ENCODE measurements around the gene TSPAN14. TPM values are rescaled to one million over a fixed set of nuclear protein-coding genes. Genes with fewer than 3 reads are reported as not detected.

Gene TSPAN14
- polyA plus RNA-seq, 3 donors = 123 to 160 (median 146) TPM

DNA sequence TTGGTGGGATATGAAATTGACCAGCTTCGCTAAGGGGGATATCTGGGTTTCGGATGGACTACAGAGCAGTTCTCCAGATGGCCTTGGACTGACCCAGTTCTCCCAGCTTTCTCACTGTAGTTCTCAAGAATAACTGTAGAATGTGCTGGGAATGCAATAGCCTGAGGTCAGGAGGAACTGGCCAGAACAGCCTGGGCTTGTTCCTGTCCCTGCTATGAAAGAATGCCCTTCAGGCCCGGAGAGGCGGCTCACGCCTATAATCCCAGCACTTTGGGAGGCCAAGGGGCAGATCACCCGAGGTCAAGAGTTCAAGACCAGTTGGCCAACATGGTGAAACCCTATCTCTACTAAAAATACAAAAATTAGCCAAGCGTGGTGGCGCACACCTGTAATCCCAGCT is 12.3 kb upstream of the TSPAN14 start:
- no peak overlapping the region for H3K27ac ChIP-seq (ENCODE audit: low read depth in 1 of 2, low read length in 2 of 2)
- no peak overlapping the region for H3K9ac ChIP-seq (ENCODE audit: insufficient read depth, low read length, poor library complexity, severe bottlenecking)
- H4K20me1 ChIP-seq (ENCODE audit: insufficient read depth, low read length) = no peaks in the 10 kb centered on the region
- DNase-seq = no peak
- H3K4me2 ChIP-seq (replicated peaks; ENCODE audit: extremely low read depth, low read length, poor library complexity, severe bottlenecking) = no peak overlapping the region
- peaks cover 0 to 5% (median 2%) of the 10 kb centered on the region in 3 donors for H3K27me3 Mint-ChIP-seq (ENCODE audit: low read depth in 3 of 3)
- H2AFZ ChIP-seq (ENCODE audit: insufficient read depth, low read depth, low read length, poor library complexity, severe bottlenecking) = no peak overlapping the region
- H3K9me3 ChIP-seq (replicated peaks in 1 of 2; ENCODE audit: control insufficient read depth in 1 of 2, insufficient read depth in 1 of 2, low read length in 2 of 2) = no peaks in the 10 kb centered on the region
- no peaks in the 10 kb centered on the region for H3K36me3 ChIP-seq (replicated peaks in 1 of 2; ENCODE audit: control insufficient read depth in 1 of 2, insufficient read depth in 2 of 2, low read length in 2 of 2)
- H3K27ac Mint-ChIP-seq = no peak overlapping the region
- WGBS (ENCODE audit: insufficient coverage) = 100% methylated on average over 3 of the region's 8 CpGs
- H3K36me3 Mint-ChIP-seq = no peaks in the 10 kb centered on the region
- H3K4me3 ChIP-seq (replicated peaks in 1 of 3; ENCODE audit: low read depth in 2 of 3, low read length in 3 of 3) = no peak overlapping the region
- H3K4me1 ChIP-seq (ENCODE audit: control insufficient read depth in 1 of 2, insufficient read depth in 2 of 2, low read length in 2 of 2) = peaks cover 7 to 19% of the 10 kb centered on the region in 2 donors
- intact Hi-C loops (cut with micrococcal nuclease) = loop anchor here in 1 of 2 donors (10.0 kb wide), 1 partner anchor 483 kb away; no protein-coding TSS in a partner anchor
- peaks cover 0 to 3% of the 10 kb centered on the region in 2 donors for H3K27me3 ChIP-seq (ENCODE audit: control insufficient read depth in 2 of 2, insufficient read depth in 2 of 2, low read length in 2 of 2)
- peaks cover 16% of the 10 kb centered on the region for H3K4me1 Mint-ChIP-seq
- TF ChIP-seq, protein P1, sequence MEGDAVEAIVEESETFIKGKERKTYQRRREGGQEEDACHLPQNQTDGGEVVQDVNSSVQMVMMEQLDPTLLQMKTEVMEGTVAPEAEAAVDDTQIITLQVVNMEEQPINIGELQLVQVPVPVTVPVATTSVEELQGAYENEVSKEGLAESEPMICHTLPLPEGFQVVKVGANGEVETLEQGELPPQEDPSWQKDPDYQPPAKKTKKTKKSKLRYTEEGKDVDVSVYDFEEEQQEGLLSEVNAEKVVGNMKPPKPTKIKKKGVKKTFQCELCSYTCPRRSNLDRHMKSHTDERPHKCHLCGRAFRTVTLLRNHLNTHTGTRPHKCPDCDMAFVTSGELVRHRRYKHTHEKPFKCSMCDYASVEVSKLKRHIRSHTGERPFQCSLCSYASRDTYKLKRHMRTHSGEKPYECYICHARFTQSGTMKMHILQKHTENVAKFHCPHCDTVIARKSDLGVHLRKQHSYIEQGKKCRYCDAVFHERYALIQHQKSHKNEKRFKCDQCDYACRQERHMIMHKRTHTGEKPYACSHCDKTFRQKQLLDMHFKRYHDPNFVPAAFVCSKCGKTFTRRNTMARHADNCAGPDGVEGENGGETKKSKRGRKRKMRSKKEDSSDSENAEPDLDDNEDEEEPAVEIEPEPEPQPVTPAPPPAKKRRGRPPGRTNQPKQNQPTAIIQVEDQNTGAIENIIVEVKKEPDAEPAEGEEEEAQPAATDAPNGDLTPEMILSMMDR (IDR thresholded peaks at IDR 0.05) = no peak
- H3K4me3 Mint-ChIP-seq = no peak overlapping the region
- H3K9me3 Mint-ChIP-seq = peaks cover 0 to 2% (median 0%) of the 10 kb centered on the region in 7 donors
- H3K79me2 ChIP-seq (ENCODE audit: insufficient read depth, low read length) = no peaks in the 10 kb centered on the region

DNA sequence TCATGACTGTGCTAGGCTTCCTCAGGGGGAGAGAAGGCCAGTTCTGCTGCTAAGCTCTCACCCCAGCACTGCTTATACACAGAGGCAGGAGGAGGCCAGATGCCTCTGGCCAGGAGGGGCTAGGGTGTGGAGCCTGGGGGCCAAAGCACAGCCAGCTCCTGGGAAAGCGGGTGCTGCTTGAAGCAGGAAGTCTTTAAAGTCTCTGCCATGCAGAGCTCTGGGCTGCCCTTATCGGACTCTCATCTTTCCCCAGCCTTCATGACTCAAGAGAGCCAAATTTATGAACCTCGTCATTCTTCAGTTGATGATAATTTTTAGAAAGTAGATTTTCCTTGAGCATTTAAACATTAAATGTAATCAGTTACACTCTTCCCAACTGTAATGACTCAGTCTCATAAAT is 11.2 kb upstream of the TSPAN14 start:
- Histone ChIP-seq H3K4me1 (ENCODE audit: control insufficient read depth in 1 of 2, insufficient read depth in 2 of 2, low read length in 2 of 2) (peaks cover 14 to 28% of the 10 kb centered on the region in 2 donors), H2AFZ (ENCODE audit: insufficient read depth, low read depth, low read length, poor library complexity, severe bottlenecking) (no peak overlapping the region), H4K20me1 (ENCODE audit: insufficient read depth, low read length) (no peaks in the 10 kb centered on the region), H3K27me3 (ENCODE audit: control insufficient read depth in 2 of 2, insufficient read depth in 2 of 2, low read length in 2 of 2) (peaks cover 0 to under 1% of the 10 kb centered on the region in 2 donors), H3K9me3 (replicated peaks in 1 of 2; ENCODE audit: control insufficient read depth in 1 of 2, insufficient read depth in 1 of 2, low read length in 2 of 2) (no peaks in the 10 kb centered on the region), H3K79me2 (ENCODE audit: insufficient read depth, low read length) (no peaks in the 10 kb centered on the region), H3K9ac (ENCODE audit: insufficient read depth, low read length, poor library complexity, severe bottlenecking) (no peak overlapping the region), H3K27ac (ENCODE audit: low read depth in 1 of 2, low read length in 2 of 2) (no peak overlapping the region), H3K4me3 (replicated peaks in 1 of 3; ENCODE audit: low read depth in 2 of 3, low read length in 3 of 3) (no peak overlapping the region), H3K4me2 (replicated peaks; ENCODE audit: extremely low read depth, low read length, poor library complexity, severe bottlenecking) (no peak overlapping the region), H3K36me3 (replicated peaks in 1 of 2; ENCODE audit: control insufficient read depth in 1 of 2, insufficient read depth in 2 of 2, low read length in 2 of 2) (no peaks in the 10 kb centered on the region)
- WGBS (ENCODE audit: insufficient coverage) = 50% methylated on average over 1 of the region's 3 CpGs
- peaks cover 2 to 5% (median 2%) of the 10 kb centered on the region in 3 donors for H3K27me3 Mint-ChIP-seq (ENCODE audit: low read depth in 3 of 3)
- H3K36me3 Mint-ChIP-seq = no peaks in the 10 kb centered on the region
- TF ChIP-seq, protein P1 (IDR thresholded peaks at IDR 0.05) = no peak
- peaks cover 0 to 2% (median 0%) of the 10 kb centered on the region in 7 donors for H3K9me3 Mint-ChIP-seq
- intact Hi-C loops (cut with micrococcal nuclease) = loop anchor here in 1 of 2 donors (10.0 kb wide), 1 partner anchor 482 kb away; no protein-coding TSS in a partner anchor
- peaks cover 26% of the 10 kb centered on the region for H3K4me1 Mint-ChIP-seq
- H3K4me3 Mint-ChIP-seq = no peak overlapping the region
- no peak overlapping the region for H3K27ac Mint-ChIP-seq
- DNase-seq = no peak

All from CD14-positive monocyte (primary cell).